ENCODE data around the gene KLF11.
"Not testable (repeated sequence)": the region's sequence is repeated elsewhere in the genome, so short reads cannot be mapped to it uniquely, and the experiment has no call there.

KLF11 gene

DNA sequence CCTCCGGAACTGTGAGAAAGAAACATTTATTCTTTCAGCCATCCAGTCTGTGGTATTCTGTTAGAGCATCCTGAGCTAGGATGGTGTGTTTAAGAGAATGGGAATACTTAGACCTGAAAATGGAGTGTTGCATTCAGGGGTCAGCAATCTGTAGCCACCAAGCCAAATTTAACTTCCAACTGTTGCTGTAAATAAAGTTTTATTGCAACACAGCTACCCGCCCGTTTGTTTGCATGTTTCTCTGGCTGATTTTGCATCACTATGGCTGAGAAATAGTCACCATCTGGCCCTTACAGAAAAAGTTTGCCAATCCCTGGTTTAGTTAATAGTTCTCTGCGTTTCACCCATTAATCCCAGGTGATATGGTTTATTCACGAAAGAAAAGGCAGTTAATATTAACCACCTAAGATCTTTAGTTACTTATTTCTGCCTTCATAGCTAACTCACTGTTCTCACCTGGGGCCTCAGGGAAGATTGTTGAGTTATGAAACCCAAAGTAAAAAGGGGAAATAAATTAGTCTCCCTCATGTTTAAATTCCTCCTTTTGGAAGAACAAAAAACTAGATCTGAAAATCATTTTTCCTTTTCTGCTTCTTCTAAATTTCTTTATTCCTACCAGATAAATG, 46.3 kb downstream of the KLF11 start:
- DNase-seq: no peak

- no peak for DNase-seq
Measured at GRCh38 chr2:10091182-10091888, 48.0 kb downstream of the KLF11 start.

GRCh38 chr2:10091889-10092244, 48.5 kb downstream of the KLF11 start:
- not testable (repeated sequence) for DNase-seq

GRCh38 chr2:10094271-10094814, 51.0 kb downstream of the KLF11 start:
- DNase-seq: no peak

DNA sequence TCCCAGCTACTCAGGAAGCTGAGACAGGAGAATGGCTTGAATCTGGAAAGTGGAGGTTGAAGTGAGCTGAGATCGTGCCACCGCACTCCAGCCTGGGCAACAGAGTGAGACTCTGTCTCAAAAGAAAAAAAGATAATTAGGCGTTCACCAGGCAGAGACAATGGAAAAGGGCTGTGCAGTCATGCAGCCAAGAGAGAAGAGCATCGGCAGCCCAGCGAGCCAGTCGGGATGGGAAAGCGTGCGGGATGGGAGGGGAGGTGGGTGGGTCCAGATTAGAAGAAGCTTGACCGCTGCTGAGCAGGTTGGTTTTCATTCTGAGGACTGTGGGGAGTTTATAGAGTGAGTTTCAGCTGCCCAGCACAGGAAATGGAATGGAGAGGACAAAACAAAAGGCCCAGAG, 51.8 kb downstream of the KLF11 start:
- DNase-seq: no peak

GRCh38 chr2:10096641-10097040, 53.3 kb downstream of the KLF11 start:
- DNase-seq: no peak

DNA sequence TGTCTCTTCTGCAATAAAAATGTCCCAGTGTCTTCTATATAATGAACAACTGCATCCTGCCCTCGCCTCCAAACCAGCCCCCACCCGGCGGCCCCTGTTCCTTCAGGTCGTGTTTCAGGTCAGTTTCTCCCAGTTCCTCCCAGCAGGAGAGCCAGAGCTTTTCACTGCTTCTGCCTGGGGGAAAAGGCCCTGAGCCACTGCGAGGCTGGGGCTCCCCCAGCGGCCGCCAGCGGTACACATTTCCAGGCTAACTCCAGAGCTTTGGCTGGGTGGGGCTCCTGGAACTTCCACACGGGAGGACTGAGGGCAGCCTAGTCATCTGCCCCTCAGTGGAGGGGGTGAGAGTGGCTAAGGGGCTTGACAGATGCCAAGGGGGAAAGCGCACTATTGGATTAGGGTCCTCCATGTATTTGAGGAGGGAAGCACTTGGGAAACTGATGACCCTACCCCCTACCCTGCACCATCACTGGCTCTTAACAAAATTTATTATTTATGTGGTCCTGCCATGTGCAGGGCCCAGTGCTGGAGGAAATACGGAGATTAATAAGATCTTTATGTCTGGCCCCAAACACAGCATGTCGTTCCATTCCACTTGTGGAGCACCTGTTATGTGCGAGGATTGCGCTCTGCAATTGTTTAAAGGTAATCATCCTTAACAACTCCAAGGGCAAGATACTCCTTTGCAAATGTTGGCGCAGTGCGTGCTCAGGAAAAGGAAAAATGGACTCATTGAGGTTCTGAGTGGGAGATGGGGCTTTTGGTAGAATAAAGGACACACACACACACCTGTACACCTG, 54.2 kb downstream of the KLF11 start:
- DNase-seq: no peak

DNA sequence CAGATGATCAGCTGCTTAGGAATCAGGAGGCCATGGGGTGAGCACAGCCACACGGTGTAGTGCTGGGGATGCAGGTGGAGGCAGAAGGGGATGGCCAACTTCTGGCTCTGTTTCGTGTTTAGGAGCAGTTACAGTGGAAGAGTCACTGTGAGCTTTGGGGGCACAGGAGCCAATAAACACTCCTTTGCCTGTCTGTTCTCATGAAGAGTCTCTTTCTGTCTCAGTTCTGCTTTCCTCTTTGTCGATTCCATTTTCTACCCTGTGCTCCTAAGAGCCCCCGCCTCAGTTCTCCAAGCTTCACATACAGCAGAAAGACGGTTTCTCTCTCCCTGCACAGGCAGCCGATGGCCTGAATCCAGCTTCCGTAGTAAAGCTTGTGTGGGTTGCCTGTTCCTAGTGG, 58.1 kb downstream of the KLF11 start:
- DNase-seq: no peak

DNA sequence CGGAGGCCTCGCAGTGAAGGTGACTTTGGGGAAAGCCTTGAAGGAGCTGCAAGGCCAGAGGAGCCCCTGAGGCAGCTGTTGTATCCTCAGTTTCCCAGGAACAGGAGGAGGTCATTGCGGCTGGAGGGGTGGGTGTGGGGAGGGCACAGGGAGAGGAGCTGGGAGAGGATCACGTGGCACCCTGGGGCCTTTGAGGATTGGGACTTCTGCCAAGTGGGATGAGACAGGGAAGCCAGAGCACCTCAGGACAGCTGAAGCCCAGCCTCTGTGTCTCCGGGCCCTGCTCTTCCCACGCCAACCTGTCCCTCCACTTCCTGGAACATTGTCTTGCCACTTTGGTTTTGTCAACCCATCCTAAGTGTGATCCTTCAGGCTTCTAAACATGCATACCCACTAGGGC, 59.8 kb downstream of the KLF11 start:
- no peak for DNase-seq

Data from NCI-H1436 treated with DMSO at 0.1 percent for 48 hours (cell line).